K562 (cell line): Measurements from ENCODE around the gene CTIF. TPM values are rescaled to one million over a fixed set of nuclear protein-coding genes. Genes with fewer than 3 reads are reported as not detected.

Experiments
- ATAC-seq: fragments of 200-7000 bp; cut with Tn5 transposase; 3 replicates; pipeline ENCODE4 v1.9.1; 2020; ENCODE audit warnings: moderate library complexity
- BruUV-seq: library from RNA; stranded (reverse); fragments of 400-500 nt; replicated peaks from 2 replicates; lab custom pipeline; 2021; lab: Mats Ljungman, UMichigan
- CTCF ChIA-PET: fragments of 300-600 bp; formaldehyde crosslinking; extraction: SDS; loops from one replicate; lab custom pipeline; 2021; ENCODE audit warnings: low intra/inter-chr PET ratio; lab: Yijun Ruan, JAX
- POLR2A ChIA-PET: fragments of 300-600, 350-650 bp; sonication (Branson Sonifier 250); formaldehyde crosslinking; extraction: SDS; loops from one replicate; lab custom pipeline; 2021; ENCODE audit warnings: antibody characterized with exemption, inconsistent platforms; lab: Yijun Ruan, JAX
- DNase-seq, 4 experiments: peaks; one replicate each; pipeline versions ENCODE4 v3.0.0 to v3.0.0-alpha.2; 2011 to 2018; ENCODE audit warnings: low spot score in 3 of 4, mixed read lengths in 3 of 4; ENCODE audit errors: extremely low read depth in 1 of 4
- FAIRE-seq: peaks from 2 replicates; lab custom pipeline; 2011; peaks lifted over from hg19 to GRCh38; lab: Jason Lieb, UNC
- H2AFZ ChIP-seq: 2 replicates; pipeline ENCODE4 v1.6.0; 2011; ENCODE audit warnings: low read depth, low read length, control low read depth, inconsistent platforms
- H3K27ac ChIP-seq: fragments of 200-600 bp; 3 replicates; pipeline ENCODE4 v1.8.0; 2011; ENCODE audit warnings: low read depth, mild to moderate bottlenecking, control low read depth, inconsistent platforms, low read length, moderate library complexity, mixed read lengths; ENCODE audit errors: extremely low read depth
- H3K27me3 ChIP-seq, 2 experiments: fragments of 300-600 bp in 1 of 2; 2 replicates in 1 of 2; 3 replicates in 1 of 2; pipeline versions ENCODE4 v1.6.0 to v1.8.0; 2011; ENCODE audit warnings: inconsistent platforms in 2 of 2, low read length in 2 of 2, mild to moderate bottlenecking in 1 of 2, mixed read lengths in 1 of 2, moderate library complexity in 1 of 2; ENCODE audit not compliant: control insufficient read depth in 2 of 2, insufficient read depth in 2 of 2
- H3K36me3 ChIP-seq: fragments of 300-600 bp; 3 replicates; pipeline ENCODE4 v1.8.0; 2011; ENCODE audit warnings: mild to moderate bottlenecking, low read length, inconsistent platforms; ENCODE audit not compliant: control insufficient read depth, insufficient read depth
- H3K4me1 ChIP-seq, 2 experiments: fragments of 200-600 bp in 1 of 2; replicated peaks in 1 of 2; 2 replicates in 1 of 2; 3 replicates in 1 of 2; pipeline versions ENCODE4 v1.5.1 to v1.8.0; 2011; ENCODE audit warnings: inconsistent platforms in 2 of 2, low read length in 2 of 2, mild to moderate bottlenecking in 1 of 2, mixed read lengths in 1 of 2, moderate library complexity in 1 of 2; ENCODE audit not compliant: control insufficient read depth in 2 of 2, insufficient read depth in 2 of 2
- H3K4me2 ChIP-seq: 2 replicates; pipeline ENCODE4 v1.6.1; 2011; ENCODE audit warnings: low read length, control low read depth, inconsistent platforms, mixed read lengths; ENCODE audit not compliant: insufficient read depth
- H3K4me3 ChIP-seq: fragments of 200-600 bp; sonication (generic), shearing (Covaris generic); 2 replicates; pipeline ENCODE4 v1.5.1; 2016; ENCODE audit warnings: control low read depth, inconsistent platforms
- H3K79me2 ChIP-seq: fragments of 200-600 bp; 3 replicates; pipeline ENCODE4 v1.8.0; 2011; ENCODE audit warnings: low read length, inconsistent platforms; ENCODE audit not compliant: control insufficient read depth, insufficient read depth
- H3K9ac ChIP-seq, 2 experiments: 2 replicates each; pipeline versions ENCODE4 v1.6.0 to v1.6.1; 2011; ENCODE audit warnings: low read depth in 2 of 2, low read length in 2 of 2, control low read depth in 1 of 2, inconsistent platforms in 1 of 2, mild to moderate bottlenecking in 1 of 2, mixed read lengths in 1 of 2; ENCODE audit not compliant: insufficient read depth in 1 of 2
- H3K9me1 ChIP-seq: one replicate; pipeline ENCODE4 v1.6.0; 2011; ENCODE audit warnings: inconsistent platforms, mild to moderate bottlenecking, low read length, moderate library complexity; ENCODE audit not compliant: control insufficient read depth, insufficient read depth
- H3K9me3 ChIP-seq: replicated peaks from 2 replicates; pipeline ENCODE4 v1.5.1; 2011; ENCODE audit warnings: low read depth, low read length, inconsistent platforms; ENCODE audit not compliant: control insufficient read depth, insufficient read depth
- H4K20me1 ChIP-seq: replicated peaks from 2 replicates; pipeline ENCODE4 v1.6.1; 2011; ENCODE audit warnings: low read length, inconsistent platforms, mixed read lengths; ENCODE audit not compliant: control insufficient read depth, insufficient read depth
- MTA1 ChIP-seq: fragments of 450-650 bp; IDR thresholded peaks from 2 replicates; pipeline ENCODE4 v1.6.1; 2017; ENCODE audit warnings: borderline replicate concordance
- NCOA1 ChIP-seq: fragments of 450-650 bp; IDR thresholded peaks from 2 replicates; pipeline ENCODE4 v1.6.1; 2016; ENCODE audit warnings: low read depth
- PHTF2 ChIP-seq: fragments of 250-450 bp; sonication (Bioruptor Pico); IDR thresholded peaks from 2 replicates; pipeline ENCODE4 v1.5.0; 2021; ENCODE audit warnings: mild to moderate bottlenecking
- PRMT5 ChIP-seq: sonication (generic); formaldehyde crosslinking; IDR thresholded peaks from 2 replicates; pipeline ENCODE4 v1.5.0; 2020; ENCODE audit warnings: missing genetic modification reagents
- PRPF4 ChIP-seq: fragments of 200-400 bp; formaldehyde crosslinking; IDR thresholded peaks from one replicate; pipeline ENCODE4 v1.6.1; 2017; ENCODE audit warnings: low read length, low read depth, mild to moderate bottlenecking; ENCODE audit not compliant: insufficient read depth, poor library complexity, severe bottlenecking
- RNF2 ChIP-seq: sonication (generic); IDR thresholded peaks from 2 replicates; pipeline ENCODE4 v1.6.1; 2016
- SRF ChIP-seq, 2 experiments: fragments of 250-450, 450-650 bp in 1 of 2; sonication (Bioruptor Pico) in 1 of 2; sonication (generic) in 1 of 2; formaldehyde crosslinking; IDR thresholded peaks; 2 replicates each; pipeline versions ENCODE4 v1.5.0 to v1.5.1; 2020 to 2022; ENCODE audit warnings: mild to moderate bottlenecking in 1 of 2, missing genetic modification reagents in 1 of 2
- ZNF224 ChIP-seq: sonication (generic); formaldehyde crosslinking; IDR thresholded peaks from 2 replicates; pipeline ENCODE4 v1.8.0; 2022; ENCODE audit warnings: mild to moderate bottlenecking, missing genetic modification reagents
- WGBS: fragments of 100-300 bp; shearing (Covaris generic); methylation state at CpG from one replicate; pipeline ENCODE4 v1.1.6; 2016; ENCODE audit warnings: low coverage, mixed read lengths; ENCODE audit not compliant: insufficient coverage; ENCODE audit errors: missing lambda C conversion rate; 5-methylcytosine and 5-hydroxymethylcytosine counted together
- in situ Hi-C: fragments of 300-500 bp; cut with MboI; formaldehyde crosslinking; loops from 4 replicates; pipeline ENCODE4 v1.15.0; 2018; ENCODE audit warnings: inconsistent platforms, mixed read lengths
- intact Hi-C: fragments of 100-400 bp; cut with micrococcal nuclease; formaldehyde crosslinking; loops from 2 replicates; pipeline ENCODE4 v1.14.2; 2022
- polyA plus RNA-seq, 8 experiments: library from polyadenylated mRNA; depleted of rRNA in 4 of 8; stranded (reverse) in 5 of 8; unstranded in 3 of 8; fragments of >200 nt; fragmentation: Nextera tagmentation in 2 of 8; fragmentation: Illumina TruSeq in 1 of 8; extraction: Ambion mirVana in 2 of 8; extraction: Trizol in 1 of 8; gene quantifications; 2 replicates each; pipeline versions ENCODE4 v1.2.1 to v1.2.3, GENCODE V29; 2011 to 2014; ENCODE audit warnings: inconsistent platforms in 1 of 8, missing spikeins in 1 of 8
- total RNA-seq, 7 experiments: library from RNA; depleted of rRNA in 6 of 7; stranded (reverse); fragments of >200 nt in 6 of 7; fragmentation: Illumina TruSeq in 2 of 7; extraction: Trizol in 2 of 7; gene quantifications; 2 replicates each; pipeline versions ENCODE4 v1.2.1 to v1.2.3, GENCODE V29; 2011 to 2021; ENCODE audit warnings: low replicate concordance in 1 of 7
- TF ChIP-seq, protein P1 (sequence below): fragments of 150-350 bp; conservative IDR thresholded peaks from 2 replicates; pipeline ENCODE4 v1.6.1; 2014; ENCODE audit warnings: low read length
- TF ChIP-seq, protein P2 (sequence below), 2 experiments: IDR thresholded peaks; 2 replicates each; pipeline ENCODE4 v1.6.1; 2012; ENCODE audit warnings: improper control_type of control experiment in 2 of 2, low read depth in 2 of 2, low read length in 2 of 2, borderline replicate concordance in 1 of 2

The CTIF gene
- total and polyA plus RNA-seq, 9 of the 15 experiments (the other 6 are each of a cell fraction or from before 2014, with no cell fraction given), result 0.17 to 11.5 (median 2.2) TPM

DNA sequence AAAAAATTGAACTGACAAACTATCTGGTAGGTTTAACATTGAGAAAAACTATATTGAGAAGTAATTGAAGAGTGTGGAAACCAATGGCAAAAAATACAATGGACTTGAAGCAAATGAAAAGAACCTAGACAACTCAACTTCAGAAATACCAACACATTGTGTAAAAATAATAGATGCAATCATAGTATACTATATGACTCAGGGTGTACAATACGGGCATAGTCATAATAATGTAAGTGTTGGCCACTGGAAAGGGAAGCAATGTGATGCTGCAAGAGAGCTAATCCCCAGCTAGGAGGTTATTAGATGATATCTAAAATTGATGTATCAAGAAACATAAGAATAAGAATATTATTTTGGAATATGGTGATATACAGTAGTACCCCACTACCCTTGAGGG is 366.7 kb downstream of the CTIF start (continued):
- TF ChIP-seq SRF (CRISPR knock-in tag; IDR thresholded peaks at IDR 0.05) (no peak), ZNF224 (CRISPR knock-in tag) (no peak), PRMT5 (CRISPR knock-in tag) (no peak), PRPF4 (no peak)
- TF ChIP-seq, protein P1, sequence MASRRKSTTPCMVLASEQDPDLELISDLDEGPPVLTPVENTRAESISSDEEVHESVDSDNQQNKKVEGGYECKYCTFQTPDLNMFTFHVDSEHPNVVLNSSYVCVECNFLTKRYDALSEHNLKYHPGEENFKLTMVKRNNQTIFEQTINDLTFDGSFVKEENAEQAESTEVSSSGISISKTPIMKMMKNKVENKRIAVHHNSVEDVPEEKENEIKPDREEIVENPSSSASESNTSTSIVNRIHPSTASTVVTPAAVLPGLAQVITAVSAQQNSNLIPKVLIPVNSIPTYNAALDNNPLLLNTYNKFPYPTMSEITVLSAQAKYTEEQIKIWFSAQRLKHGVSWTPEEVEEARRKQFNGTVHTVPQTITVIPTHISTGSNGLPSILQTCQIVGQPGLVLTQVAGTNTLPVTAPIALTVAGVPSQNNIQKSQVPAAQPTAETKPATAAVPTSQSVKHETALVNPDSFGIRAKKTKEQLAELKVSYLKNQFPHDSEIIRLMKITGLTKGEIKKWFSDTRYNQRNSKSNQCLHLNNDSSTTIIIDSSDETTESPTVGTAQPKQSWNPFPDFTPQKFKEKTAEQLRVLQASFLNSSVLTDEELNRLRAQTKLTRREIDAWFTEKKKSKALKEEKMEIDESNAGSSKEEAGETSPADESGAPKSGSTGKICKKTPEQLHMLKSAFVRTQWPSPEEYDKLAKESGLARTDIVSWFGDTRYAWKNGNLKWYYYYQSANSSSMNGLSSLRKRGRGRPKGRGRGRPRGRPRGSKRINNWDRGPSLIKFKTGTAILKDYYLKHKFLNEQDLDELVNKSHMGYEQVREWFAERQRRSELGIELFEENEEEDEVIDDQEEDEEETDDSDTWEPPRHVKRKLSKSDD, result no peak

DNA sequence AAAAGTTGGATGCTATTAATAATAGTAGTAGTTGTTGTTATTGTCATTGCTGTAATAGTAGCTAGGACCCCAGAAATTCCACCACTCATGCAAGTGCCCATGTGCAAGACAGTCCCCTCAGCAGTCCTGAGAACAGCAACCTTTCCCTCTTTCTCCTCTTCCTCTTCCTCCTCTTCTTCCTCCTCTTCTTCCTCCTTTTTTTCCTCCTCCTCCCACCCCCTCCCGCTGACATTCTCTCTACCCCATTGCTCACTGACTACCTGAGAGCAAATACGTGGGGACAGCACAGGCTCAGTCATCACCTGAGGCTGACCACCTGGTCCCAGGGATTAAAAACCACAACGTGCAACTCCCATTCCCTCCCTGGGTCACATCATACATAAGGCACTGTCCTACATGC is 370.1 kb downstream of the CTIF start:
- BruUV-seq, result no TSS peak
- intact Hi-C loops (no loop called here), in situ Hi-C loops (no loop called here)
- no peaks in the 10 kb centered on the region; a peak in 1 of 5 replicates for H3K4me1 ChIP-seq
- no peaks in the 10 kb centered on the region for H3K79me2 ChIP-seq
- no peaks in the 10 kb centered on the region for H4K20me1 ChIP-seq
- TF ChIP-seq, protein P2, sequence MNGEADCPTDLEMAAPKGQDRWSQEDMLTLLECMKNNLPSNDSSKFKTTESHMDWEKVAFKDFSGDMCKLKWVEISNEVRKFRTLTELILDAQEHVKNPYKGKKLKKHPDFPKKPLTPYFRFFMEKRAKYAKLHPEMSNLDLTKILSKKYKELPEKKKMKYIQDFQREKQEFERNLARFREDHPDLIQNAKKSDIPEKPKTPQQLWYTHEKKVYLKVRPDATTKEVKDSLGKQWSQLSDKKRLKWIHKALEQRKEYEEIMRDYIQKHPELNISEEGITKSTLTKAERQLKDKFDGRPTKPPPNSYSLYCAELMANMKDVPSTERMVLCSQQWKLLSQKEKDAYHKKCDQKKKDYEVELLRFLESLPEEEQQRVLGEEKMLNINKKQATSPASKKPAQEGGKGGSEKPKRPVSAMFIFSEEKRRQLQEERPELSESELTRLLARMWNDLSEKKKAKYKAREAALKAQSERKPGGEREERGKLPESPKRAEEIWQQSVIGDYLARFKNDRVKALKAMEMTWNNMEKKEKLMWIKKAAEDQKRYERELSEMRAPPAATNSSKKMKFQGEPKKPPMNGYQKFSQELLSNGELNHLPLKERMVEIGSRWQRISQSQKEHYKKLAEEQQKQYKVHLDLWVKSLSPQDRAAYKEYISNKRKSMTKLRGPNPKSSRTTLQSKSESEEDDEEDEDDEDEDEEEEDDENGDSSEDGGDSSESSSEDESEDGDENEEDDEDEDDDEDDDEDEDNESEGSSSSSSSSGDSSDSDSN (IDR thresholded peaks at IDR 0.05; ENCODE audit: borderline replicate concordance in 1 of 2, low read depth in 2 of 2, low read length in 2 of 2), result no peak
- TF ChIP-seq NCOA1 (no peak), MTA1 (no peak), PHTF2 (CRISPR knock-in tag) (no peak), RNF2 (no peak)
- H3K27ac ChIP-seq, result no peak overlapping the region
- ChIA-PET CTCF (no interaction called here), POLR2A (interaction anchor here (0.6 kb wide), 1 partner anchor 10 kb away, joined by 3 read pairs; no protein-coding TSS in a partner anchor)
- 0% methylated on average over 1 of the region's 3 CpGs for WGBS
- no peak for DNase-seq
- no peak overlapping the region for H3K4me3 ChIP-seq
- no peak overlapping the region for H3K4me2 ChIP-seq
- no peaks in the 10 kb centered on the region for H3K9me1 ChIP-seq
- H3K9me3 ChIP-seq, result no peaks in the 10 kb centered on the region
- no peak overlapping the region for H3K9ac ChIP-seq
- H2AFZ ChIP-seq, result no peak overlapping the region
- H3K36me3 ChIP-seq, result no peaks in the 10 kb centered on the region
- ATAC-seq, result no peak
- FAIRE-seq, result no peak
- H3K27me3 ChIP-seq, result no peaks in the 10 kb centered on the region
